ENCODE results near the gene BMP10.
A peak's percentile ranks its signal among the peaks of the same experiment; 100 is the strongest.
"Not testable (repeated sequence)": the region's sequence is repeated elsewhere in the genome, so short reads cannot be mapped to it uniquely, and the experiment has no call there.

BMP10 gene, protein sequence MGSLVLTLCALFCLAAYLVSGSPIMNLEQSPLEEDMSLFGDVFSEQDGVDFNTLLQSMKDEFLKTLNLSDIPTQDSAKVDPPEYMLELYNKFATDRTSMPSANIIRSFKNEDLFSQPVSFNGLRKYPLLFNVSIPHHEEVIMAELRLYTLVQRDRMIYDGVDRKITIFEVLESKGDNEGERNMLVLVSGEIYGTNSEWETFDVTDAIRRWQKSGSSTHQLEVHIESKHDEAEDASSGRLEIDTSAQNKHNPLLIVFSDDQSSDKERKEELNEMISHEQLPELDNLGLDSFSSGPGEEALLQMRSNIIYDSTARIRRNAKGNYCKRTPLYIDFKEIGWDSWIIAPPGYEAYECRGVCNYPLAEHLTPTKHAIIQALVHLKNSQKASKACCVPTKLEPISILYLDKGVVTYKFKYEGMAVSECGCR

DNA sequence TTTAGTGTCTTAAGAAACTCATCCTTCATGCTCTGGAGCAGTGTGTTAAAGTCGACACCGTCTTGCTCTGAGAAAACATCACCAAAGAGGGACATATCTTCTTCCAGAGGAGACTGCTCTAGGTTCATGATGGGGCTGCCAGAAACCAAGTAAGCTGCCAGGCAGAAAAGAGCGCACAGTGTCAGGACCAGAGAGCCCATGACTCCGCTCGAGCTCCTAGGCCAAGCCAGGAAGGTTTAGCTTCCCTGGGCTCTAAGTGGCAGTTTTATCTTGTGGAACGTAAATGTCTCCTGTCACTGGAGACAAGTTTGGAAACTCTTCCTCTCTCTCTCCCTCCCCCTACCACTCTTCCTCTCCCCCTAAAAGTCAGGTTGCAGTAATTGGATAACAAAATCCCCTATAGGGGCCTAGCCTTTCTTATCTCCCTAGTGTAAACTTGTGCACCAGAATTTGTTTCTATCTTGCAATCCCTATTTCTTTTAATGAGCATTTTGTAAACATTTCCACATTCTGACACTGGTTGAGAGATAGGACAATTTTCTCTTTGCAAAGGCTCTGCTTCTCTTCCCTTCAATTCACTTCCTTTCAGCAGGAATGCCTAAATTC lies at the start of gene BMP10:
Gene BMP10, minus strand, starts transcription at position 239 of the 606 bp plus-strand sequence. Its CDS starts 39 bp downstream, at position 200.
- DNase-seq: no peak

DNA sequence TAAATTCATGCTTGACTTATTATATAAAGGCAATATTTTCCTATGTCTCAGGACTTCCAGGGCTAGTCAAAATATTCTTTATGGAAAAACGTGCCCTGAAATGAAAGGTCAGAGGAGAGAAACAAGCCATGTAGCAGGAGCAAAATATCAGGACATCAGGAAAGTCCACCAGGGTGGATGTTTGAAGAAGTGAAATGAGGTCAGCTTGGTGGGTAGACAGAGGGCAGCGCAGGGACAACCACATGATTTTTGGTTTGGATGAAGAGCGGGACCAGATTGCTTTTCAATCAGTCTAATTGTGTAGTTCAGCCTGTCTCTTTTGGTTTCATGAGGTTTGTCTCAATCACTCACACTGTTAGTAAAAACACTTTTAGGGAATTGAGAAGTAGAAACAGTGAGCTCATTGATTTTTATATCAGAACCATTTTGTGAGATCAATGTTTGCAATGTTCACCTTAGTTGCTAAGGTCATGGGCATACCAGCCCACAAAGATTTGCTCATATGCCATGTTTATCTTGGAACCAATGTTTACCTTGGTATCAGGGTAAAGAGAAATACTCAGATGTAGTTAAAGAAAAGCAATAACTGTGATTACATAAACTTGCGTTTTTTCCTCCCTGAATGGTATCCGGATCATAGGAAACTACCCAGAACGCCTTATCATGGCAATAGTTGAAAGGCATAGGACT lies 49.4 kb upstream of the BMP10 start:
- DNase-seq: no peak

DNA sequence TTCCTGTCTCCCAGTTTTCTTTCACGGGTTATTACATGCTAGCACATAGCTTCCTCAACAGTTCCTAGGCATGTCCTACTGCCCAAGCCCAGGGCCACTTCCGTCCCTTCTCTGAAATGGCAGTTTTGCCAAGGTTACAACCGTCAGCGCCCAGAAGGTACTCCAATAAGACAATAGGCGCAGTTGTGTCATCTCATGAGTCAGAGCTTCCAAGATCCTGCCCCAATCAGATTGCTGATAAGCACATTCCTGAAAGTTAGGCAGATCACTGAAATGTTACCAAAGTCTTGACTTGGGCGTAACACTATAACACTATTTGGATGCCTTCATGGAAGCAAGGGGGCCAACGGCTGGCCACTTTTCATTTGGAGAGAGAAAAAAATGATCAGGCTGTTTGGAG lies 47.3 kb upstream of the BMP10 start:
- DNase-seq: no peak

DNA sequence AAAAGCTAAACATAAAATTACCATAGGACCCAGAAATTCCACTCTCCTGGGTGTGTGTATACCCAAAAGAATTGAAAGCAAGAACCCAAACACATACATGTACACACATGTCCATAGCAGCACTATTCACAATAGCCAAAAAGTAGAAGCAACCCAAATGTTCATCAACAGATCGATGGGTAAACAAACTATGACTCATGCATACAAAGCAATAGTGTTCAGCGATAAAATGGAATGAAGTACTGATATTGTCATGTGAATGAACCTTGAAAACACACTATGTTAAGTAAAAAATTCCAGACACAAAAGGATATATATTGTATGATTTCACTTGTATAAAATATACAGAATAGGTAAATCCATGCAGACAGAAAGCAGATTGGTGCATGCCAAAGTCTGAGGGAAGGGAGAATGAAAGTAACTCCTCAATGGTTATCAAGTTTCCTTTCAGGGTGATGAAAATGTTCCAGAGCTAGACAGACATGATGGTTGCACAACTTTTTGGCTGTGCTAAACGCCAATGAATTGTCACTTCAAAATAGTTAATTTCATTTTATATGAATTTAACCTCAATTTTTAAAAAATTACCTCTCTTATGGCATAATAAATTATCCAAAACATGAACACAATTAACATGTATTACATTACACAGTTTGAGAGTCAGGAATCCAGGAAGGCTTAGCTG lies 46.0 kb upstream of the BMP10 start:
- DNase-seq: no peak

DNA sequence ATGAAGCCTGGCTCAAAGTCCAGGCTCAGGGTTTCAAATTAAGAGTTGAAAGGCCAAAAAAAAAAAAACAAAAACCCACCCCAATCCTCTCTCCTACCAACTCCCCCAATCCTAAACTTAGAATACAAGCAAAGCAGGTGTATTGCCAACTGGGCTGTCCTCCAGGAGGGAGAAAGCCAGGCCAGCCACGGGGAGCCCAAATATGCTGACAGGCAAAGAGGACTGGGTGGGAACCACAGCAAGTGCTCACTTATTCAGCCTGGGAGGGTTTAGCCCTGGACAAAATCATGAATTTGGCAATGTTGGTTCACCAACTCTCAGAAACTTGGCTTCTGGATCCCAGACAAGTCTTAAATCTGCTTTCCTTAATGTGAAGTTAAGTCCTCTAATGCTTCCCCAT lies 45.0 kb upstream of the BMP10 start:
- no peak for DNase-seq

DNA sequence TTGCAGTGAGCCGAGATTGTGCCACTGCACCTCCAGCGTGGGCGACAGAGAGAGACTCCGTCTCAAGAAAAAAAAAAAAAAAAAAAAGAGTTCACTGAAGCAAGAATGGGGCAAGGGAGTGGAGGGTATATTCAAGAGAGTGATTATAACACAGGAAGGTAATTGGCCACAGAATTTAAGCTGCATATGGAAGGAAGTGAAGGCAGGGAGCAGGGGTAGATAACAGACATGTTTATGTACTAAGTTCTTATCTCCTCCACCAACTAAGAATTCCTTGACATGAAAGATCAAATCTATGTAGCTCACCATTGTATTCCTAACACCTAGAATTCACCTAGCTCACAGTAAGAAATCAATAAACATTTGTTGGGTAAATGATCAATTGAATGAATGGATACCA lies 44.2 kb upstream of the BMP10 start:
- no peak for DNase-seq

DNA sequence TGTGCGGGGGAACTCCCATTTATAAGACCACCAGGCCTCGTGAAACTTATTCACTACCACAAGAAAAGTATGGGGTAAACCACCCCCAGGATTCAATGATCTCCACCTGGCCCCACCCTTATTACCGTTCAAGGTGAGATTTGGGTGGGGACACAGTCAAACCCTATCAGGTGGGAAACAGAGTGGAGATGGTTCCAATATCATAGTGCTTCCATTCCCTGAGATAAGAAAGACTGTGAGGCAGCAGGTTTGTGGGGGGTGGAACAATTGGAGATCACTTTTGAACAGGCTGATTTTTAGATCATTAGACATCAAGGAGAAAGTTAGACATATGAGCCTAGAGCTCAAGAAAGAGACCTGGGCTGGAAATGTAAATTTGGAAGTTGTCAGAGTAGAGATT lies 42.2 kb upstream of the BMP10 start:
- DNase-seq: no peak

DNA sequence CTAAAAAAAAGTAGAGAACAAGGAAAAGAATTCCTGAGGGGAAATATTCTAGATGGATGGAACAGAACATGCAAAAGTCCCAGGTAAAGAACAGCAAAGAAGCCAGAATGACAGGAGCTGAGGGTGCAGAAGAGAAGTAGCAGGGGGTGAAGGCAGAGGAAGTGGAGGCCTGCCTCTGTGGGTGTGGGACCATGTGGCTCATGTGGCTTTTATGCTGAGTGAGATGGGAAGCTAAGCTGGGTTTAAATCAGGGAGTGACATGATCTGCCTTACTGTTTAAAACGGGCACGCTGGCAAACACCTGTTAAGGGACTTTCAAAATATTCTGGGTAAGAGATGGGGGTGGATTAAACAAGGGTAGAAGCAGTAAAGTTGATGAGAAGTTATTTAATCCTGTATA lies 41.5 kb upstream of the BMP10 start:
- no peak for DNase-seq

DNA sequence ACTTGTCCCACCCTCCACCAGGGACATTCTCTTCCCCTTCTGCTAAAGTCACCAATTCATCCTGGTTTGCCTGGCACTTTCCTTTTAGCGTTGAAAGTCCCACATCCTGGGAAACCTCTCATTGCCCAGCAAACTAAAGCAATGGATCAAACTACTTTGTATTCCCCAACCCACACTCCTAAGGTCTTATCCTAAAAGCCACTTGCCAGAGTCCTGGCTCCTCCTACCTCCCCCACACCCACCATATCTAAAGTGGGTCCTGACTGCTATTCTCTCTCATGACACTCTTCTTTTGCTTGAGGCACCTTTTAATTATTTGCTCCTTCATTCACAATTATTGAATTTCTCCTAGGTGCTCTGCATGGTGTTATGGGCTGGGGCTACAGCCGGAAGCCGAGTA lies 40.9 kb upstream of the BMP10 start:
- DNase-seq: no peak

DNA sequence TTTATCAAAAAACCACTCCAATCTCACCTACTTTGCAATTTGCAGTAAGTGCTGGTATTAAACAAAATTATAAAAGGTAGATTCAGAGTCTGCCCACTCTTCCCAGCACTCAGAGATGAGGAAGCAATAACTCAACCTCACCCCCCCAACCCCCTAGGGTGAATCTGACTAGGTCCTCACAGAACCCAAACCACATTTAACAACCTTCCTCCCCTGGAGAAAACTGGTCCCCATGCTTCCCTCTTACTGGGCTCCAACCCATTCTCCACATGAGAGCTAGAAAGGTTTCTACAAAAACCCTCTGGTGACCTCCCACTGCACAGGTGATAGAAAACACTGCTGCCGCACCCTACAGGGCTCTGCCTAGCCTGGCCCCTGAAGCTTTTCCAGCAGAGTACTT lies 40.5 kb upstream of the BMP10 start:
- no peak for DNase-seq

DNA sequence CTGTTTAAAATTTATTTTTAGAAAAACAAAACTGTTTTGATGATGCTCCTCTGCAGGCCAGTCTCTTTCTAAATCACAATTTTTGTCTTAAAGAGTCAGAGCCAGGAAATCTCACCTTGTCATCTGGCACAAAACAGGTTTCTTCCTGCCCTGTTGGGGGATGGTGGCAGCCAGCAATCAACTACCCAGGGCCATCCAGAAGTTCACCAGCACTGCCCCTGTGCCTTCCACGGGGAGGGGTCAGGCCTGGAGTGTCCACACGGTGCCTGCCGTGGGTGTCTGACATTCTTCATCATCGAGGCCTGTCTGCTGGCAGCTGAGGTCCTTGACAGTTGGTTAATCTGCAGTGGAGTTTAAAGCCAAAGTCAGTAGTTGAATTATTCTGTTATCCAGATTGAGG lies 40.0 kb upstream of the BMP10 start:
- DNase-seq: no peak

DNA sequence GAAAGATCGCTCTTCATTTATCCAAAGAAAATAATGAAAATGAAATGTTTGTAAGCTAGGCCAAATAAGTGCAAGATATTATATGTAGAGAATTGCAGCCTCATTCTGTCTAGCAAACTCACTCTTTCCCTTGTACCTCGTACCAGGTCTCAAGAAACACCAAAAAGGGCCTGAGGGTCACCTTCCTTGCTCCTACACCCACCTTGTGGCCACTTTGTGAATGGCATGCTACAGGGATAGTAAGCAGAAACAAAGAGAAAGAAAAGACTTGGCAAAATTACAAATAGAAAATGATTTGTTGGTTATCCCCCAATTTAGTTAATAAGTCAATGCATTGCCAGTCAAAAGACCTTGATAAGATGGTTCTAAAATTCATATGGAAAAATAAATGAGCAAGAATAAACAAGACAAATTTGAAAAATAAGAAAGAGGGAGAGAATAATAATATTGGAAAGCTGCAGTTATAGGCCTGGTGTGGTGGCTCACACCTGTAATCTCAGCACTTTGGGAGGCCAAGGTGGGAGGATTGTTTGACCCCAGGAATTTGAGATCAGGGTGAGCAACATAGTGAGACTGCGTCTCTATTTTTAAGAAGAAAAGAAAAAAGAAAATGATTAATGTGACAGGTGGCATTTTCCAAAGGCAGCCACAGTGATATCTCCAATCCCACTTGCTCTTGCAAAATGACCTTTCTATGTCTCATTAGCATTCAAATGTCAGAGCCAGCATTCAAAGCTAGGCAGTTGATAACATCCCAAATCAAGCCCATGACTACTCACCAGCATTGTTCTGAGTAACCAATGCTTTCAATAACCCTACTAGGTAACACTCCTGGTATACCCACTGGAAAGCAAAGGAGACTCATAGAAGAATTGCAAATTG lies 38.8 kb upstream of the BMP10 start:
- peak; percentile 22 to 63 for DNase-seq

DNA sequence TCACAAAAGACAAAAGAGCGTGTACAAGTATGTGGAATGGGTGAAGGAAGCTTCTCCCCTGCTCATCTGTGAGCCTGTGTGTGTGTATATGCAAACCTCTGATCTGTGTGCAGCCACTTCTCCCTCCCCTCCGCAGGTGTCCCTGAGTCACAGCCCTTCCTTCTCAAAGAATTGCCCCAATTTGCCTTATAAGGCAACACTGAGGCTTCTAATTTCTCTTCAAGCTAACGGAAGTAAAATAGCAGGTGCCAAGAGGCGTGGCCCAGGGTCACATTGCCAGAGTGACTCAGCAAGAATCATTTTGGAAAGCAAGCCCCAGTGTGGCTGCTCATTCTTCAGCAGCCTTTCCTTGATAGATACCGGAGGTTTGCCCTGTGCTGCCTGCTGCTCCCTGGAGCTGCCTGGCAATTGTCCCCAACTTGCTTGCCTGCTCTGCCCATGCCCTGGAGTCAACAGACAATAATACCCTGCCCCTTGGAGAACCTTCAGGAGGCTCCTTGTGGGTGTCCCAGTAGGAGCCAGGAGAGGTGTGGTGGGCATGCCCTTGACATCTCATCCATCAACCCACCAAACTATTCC lies 37.3 kb upstream of the BMP10 start:
- DNase-seq: no peak

DNA sequence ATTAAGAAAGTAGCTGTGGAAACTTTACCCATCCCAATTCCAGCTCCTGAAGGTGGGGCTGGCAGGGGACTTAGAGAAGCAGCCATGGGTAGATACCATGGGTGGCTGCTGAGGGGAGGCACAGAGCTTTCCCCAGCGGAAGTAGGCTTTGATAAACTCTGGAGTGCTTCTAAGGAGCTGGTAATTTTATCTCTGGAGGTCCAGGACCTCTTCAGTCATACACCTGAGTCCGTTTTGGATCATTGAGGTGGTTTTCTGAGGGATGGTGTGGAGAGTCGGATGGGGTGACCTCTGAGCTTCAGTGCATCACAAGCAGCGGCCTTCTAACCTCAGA lies 36.7 kb upstream of the BMP10 start:
- DNase-seq: no peak

DNA sequence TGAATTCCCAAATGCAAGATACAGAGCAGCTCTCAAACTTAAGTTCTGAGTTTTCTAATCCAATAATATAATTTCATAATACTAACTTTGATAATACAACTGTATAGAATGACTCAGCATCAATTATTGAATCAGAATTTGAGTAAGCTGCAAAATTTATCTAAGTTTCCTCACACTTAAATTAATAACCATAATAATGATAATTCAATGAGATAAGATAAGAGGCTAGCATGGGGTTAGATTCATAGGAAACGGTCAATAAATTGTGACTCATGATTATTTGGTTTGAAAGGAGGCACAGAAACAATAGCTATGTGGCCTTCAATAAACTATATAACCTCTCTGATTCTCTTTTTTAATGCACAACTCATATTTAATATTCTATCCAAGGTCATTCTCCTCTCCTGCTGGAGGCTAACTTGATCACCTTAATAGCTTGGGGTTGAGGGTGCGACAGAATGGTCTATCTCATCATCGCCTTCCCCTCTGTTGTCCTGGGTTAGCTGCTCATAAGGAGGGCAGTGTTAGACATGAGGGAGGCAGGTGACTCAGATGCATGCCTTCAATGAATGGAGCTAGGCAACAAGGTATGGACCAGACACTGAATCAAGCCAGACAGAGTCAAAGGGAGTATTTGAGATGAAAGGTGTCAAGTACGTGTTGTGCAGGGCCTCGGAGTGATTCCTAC lies 36.2 kb upstream of the BMP10 start:
- no peak for DNase-seq

DNA sequence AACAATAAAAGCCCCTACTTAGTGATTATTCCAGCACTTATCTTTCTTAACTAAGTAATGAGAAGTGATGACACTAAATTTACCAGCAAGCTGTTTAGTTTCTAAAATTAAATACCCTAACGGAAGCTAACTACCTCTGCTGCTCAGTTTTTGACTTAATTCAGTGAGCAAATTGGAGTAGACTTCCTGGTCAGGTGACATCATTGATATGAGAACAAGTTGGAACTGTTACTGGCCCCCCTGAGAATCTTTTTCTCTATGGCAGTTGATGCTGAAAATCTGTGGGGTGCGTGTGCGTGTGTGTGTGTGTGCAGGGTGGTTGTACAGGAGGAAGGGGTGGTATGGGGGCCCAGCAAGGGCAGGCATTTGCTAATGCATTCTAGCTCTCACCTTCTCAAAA lies 35.5 kb upstream of the BMP10 start:
- DNase-seq: no peak

DNA sequence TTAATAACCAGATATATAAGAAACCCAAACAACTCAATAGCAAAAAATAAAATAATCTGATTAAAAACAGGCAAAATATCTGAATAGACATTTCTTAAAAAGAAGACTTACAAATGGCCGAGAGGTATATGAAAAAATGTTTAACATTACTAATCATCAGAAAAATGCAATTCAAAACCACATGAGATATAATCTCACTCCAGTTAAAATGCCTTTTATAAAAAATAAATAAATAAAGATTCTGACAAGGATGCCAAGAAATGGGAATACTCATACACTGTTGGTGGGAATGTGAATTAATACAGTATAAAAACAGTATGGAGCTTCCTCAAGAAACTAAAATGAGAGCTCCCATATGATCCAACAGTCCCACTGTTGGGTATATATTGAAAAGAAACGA lies 33.9 kb upstream of the BMP10 start:
- no peak for DNase-seq

DNA sequence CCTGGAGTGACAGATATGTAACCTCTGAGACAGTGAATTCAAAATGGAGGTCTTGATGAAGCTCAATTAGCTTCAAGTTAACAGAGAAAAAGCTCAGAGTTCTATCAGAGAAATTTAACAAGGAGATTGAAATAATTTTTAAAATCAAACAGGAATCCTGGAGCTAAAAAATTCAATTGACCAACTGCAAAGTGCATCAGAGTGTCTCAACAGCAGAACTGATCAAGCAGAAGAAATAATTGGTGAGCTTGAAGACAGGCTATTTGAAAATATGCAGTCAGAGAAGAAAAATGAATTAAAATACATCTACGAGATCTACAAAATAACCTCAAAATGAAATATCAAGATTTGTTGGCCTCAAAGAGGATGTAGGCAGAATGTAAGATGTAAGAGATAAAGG lies 30.4 kb upstream of the BMP10 start:
- DNase-seq: no peak

DNA sequence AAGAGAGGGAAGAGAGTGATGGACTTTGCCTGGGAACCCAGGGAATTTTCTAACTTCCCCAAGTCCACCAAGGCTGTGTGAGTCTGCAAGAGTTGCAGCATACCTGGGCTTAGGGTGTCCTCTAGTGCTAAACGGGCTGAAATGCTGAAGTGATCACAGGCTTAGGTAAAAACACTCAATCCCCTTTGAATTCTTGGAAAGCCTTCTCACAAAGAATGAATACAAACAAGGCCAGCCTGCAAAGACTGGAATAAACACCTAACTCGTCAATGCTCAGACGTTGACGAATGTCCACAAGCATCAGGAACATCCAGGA lies 30.0 kb upstream of the BMP10 start:
- no peak for DNase-seq

DNA sequence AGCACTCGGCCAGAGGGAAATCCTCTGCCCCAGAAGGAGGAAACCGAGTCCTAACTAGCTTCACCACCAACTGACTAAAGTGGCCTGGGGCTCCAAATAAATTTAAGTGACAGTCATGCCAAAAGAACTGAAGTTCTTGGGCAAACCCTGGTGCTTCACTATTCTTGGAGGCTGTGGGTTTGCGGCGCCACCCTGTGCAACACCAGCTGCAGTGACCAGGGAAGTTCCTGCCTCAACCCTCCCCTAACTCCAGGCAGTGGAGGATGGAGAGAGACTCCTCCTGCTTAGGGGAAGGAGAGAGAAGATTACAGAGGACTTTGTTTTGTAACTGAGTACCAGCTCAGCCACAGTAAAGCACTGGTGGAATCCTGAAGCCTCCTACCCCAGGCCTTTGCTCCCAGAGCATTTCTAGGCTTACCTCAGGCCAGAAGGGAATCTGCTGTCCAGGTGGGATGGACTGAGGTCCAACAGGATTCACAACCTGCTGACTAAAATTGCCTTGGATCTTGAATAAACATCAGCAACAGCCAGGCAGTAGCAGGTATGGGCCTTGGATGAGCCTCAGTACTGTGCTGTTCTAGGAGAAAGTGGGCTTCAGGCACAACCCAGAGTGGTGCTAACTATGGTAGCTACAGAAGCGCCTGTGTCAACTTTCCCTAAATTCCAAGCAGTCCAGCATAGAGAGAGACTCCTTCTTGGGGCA lies 29.4 kb upstream of the BMP10 start:
- no peak for DNase-seq

DNA sequence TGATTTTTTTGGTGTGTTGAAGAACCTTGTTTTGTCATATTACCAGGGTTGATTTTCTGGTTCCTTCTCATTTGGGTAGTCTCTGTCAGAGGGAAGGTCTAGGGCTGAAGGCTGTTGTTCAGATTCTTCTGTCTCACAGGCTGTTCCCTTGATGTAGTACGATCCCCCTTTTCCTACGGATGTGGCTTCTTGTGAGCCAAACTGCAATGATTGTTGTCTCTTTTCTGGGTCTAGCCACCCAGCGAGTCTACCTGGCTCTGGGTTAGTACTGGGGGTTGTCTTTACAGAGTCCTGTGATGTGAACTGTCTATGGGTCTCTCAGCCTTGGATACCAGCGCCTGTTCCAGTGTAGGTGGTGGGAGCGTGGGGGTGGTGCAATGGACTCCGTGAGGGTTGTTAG lies 24.8 kb upstream of the BMP10 start:
- DNase-seq: not testable (repeated sequence)
